ENCODE measurements around the gene RFTN1. TPM values are rescaled to one million over a fixed set of nuclear protein-coding genes. Genes with fewer than 3 reads are reported as not detected.
A peak's percentile ranks its signal among the peaks of the same experiment; 100 is the strongest.

Gene RFTN1
- total and polyA plus RNA-seq, 10 of the 15 experiments (the other 5 are each of a cell fraction or from before 2014, with no cell fraction given): 20.6 to 213 (median 147) TPM

- TF ChIP-seq ZZZ3 (IDR thresholded peaks at IDR 0.05; ENCODE audit: control insufficient read depth, insufficient read length, low read depth) (no peak), IRF3 (IDR thresholded peaks at IDR 0.05) (no peak), SREBF1 (IDR thresholded peaks at IDR 0.05; ENCODE audit: low read length) (no peak), POLR2AphosphoS2 (IDR thresholded peaks at IDR 0.05; ENCODE audit: low read depth, low read length) (no peak), PRDM15 (CRISPR knock-in tag; IDR thresholded peaks at IDR 0.05) (0 out of 2 replicates have a peak, but pooled peaks have one; percentile 18), NR2F1 (conservative IDR thresholded peaks at IDR 0.05) (peak; percentile 41; the same call in 1 of the 2 replicates), RELA (IDR thresholded peaks at IDR 0.05; ENCODE audit: borderline replicate concordance, partially characterized antibody) (no peak), RELB (IDR thresholded peaks at IDR 0.05; ENCODE audit: low read depth) (peak; percentile 33), MEF2A (IDR thresholded peaks at IDR 0.05; ENCODE audit: insufficient read depth, low read depth, low read length) (0 out of 2 replicates have a peak, but pooled peaks have one; percentile 13), SMARCA5 (IDR thresholded peaks at IDR 0.05) (peak; percentile 62; the same call in 1 of the 2 replicates), SIX5 (IDR thresholded peaks at IDR 0.05; ENCODE audit: low read depth, low read length, severe bottlenecking) (no peak), GABPA (IDR thresholded peaks at IDR 0.05; ENCODE audit: low read depth) (no peak), CEBPZ (IDR thresholded peaks at IDR 0.05; ENCODE audit: low read depth, low read length) (no peak), ATF3 (IDR thresholded peaks at IDR 0.05; ENCODE audit: borderline replicate concordance, extremely low read depth, low read depth, low read length) (no peak), BHLHE40 (IDR thresholded peaks at IDR 0.05; ENCODE audit: borderline replicate concordance in 1 of 2, low read depth in 2 of 2, low read length in 1 of 2) (peak in 1 of 2 experiments; percentile 64; a peak in 2 of 4 replicates), ZNF217 (IDR thresholded peaks at IDR 0.05) (no peak), TARDBP (IDR thresholded peaks at IDR 0.05; ENCODE audit: borderline replicate concordance) (no peak), HCFC1 (IDR thresholded peaks at IDR 0.05; ENCODE audit: low read length) (no peak), BACH1 (IDR thresholded peaks at IDR 0.05; ENCODE audit: borderline replicate concordance) (peak; percentile 58)
These were observed at the start of gene RFTN1 (continued) for GRCh38 chr3:16513141-16514020.
